Activated CD4-positive, alpha-beta T cell treated with anti-CD3 and anti-CD28 coated beads, Interleukin-2, amount 10 ng/mL, durations not matched to agents 7 days and 5 days (primary cell): ENCODE results near the gene RAC2. TPM values are rescaled to one million over a fixed set of nuclear protein-coding genes. Genes with fewer than 3 reads are reported as not detected.
"Not testable (repeated sequence)": the region's sequence is repeated elsewhere in the genome, so short reads cannot be mapped to it uniquely, and the experiment has no call there.

Experiments
- CTCF ChIA-PET: fragments of 350-600 bp; sonication (Branson Sonifier 250); formaldehyde crosslinking; loops from one replicate; lab custom pipeline; 2021; ENCODE audit warnings: antibody characterized with exemption; lab: Charles Lee
- POLR2A ChIA-PET: fragments of 350-600 bp; sonication (Branson Sonifier 250); formaldehyde crosslinking; loops from one replicate; lab custom pipeline; 2021; ENCODE audit warnings: antibody characterized with exemption; lab: Charles Lee
- DNase-seq: peaks from one replicate; pipeline ENCODE4 v3.0.0-alpha.2; 2020
- H3K27ac Mint-ChIP-seq: one replicate; pipeline ENCODE4 v1.8.0; 2021; ENCODE audit warnings: mild to moderate bottlenecking, moderate library complexity, mixed read lengths
- H3K27me3 Mint-ChIP-seq: one replicate; pipeline ENCODE4 v1.8.0; 2021; ENCODE audit warnings: mixed read lengths
- H3K36me3 Mint-ChIP-seq: one replicate; pipeline ENCODE4 v1.8.0; 2021; ENCODE audit warnings: low read depth, mixed read lengths
- H3K4me1 Mint-ChIP-seq: one replicate; pipeline ENCODE4 v1.8.0; 2021; ENCODE audit warnings: mixed read lengths
- H3K4me3 Mint-ChIP-seq: one replicate; pipeline ENCODE4 v1.8.0; 2021; ENCODE audit warnings: mild to moderate bottlenecking, moderate library complexity, mixed read lengths
- H3K9me3 Mint-ChIP-seq: one replicate; pipeline ENCODE4 v1.8.0; 2021; ENCODE audit warnings: mixed read lengths
- total RNA-seq, 2 experiments: library from RNA; stranded (reverse); gene quantifications; one replicate each; pipeline ENCODE4 v1.2.3, GENCODE V29; 2021

The RAC2 gene
- total RNA-seq, 2 experiments from 2014 or later, result 1,015 to 1,117 TPM

- H3K4me1 Mint-ChIP-seq, result peaks cover 33% of the 10 kb centered on the region
- H3K36me3 Mint-ChIP-seq, result peaks cover 6% of the 10 kb centered on the region
- no peak overlapping the region for H3K27ac Mint-ChIP-seq
- H3K27me3 Mint-ChIP-seq, result peaks cover 18% of the 10 kb centered on the region
- ChIA-PET CTCF (interaction anchor here (0.5 to 4.7 kb wide), 26 partner anchors 8 to 601 kb away, joined by 3 to 81 read pairs (median 4); partner anchors contain the start of gene RAC2), POLR2A (interaction anchor here (1.0 kb wide), 1 partner anchor 17 kb away, joined by 4 read pairs; the partner anchor contains the start of gene RAC2)
- H3K9me3 Mint-ChIP-seq, result peaks cover 11% of the 10 kb centered on the region
- H3K4me3 Mint-ChIP-seq, result no peak overlapping the region
- peak; percentile 69 for DNase-seq
Measured at GRCh38 chr22:37260901-37261336, 16.9 kb upstream of the RAC2 start.

- H3K27me3 Mint-ChIP-seq, result peaks cover 18% of the 10 kb centered on the region
- peaks cover 11% of the 10 kb centered on the region for H3K9me3 Mint-ChIP-seq
- peaks cover 4% of the 10 kb centered on the region for H3K36me3 Mint-ChIP-seq
- DNase-seq, result no peak
- ChIA-PET POLR2A (interaction anchor here (1.0 kb wide), 1 partner anchor 16 kb away, joined by 4 read pairs; the partner anchor contains the start of gene RAC2), CTCF (interaction anchor here (0.5 to 4.7 kb wide), 27 partner anchors 9 to 600 kb away, joined by 3 to 81 read pairs (median 4); partner anchors contain the start of gene RAC2)
- H3K4me1 Mint-ChIP-seq, result peaks cover 34% of the 10 kb centered on the region
- H3K27ac Mint-ChIP-seq, result no peak overlapping the region
- no peak overlapping the region for H3K4me3 Mint-ChIP-seq
Measured at GRCh38 chr22:37260155-37260795, 16.2 kb upstream of the RAC2 start.

- peaks cover 4% of the 10 kb centered on the region for H3K36me3 Mint-ChIP-seq
- no peak overlapping the region for H3K27ac Mint-ChIP-seq
- CTCF ChIA-PET, result interaction anchor here (0.7 to 4.7 kb wide), 16 partner anchors 7 to 195 kb away, joined by 3 to 81 read pairs (median 4); partner anchors contain the start of genes CYTH4 and RAC2
Measured at GRCh38 chr22:37259540-37260029, 15.5 kb upstream of the RAC2 start.

GRCh38 chr22:37258753-37259401 is 14.8 kb upstream of the RAC2 start:
- POLR2A ChIA-PET, result no interaction called here

More at GRCh38 chr22:37259540-37260029, 15.5 kb upstream of the RAC2 start:
- H3K27me3 Mint-ChIP-seq, result peaks cover 18% of the 10 kb centered on the region
- peaks cover 37% of the 10 kb centered on the region for H3K4me1 Mint-ChIP-seq
- peaks cover 9% of the 10 kb centered on the region for H3K9me3 Mint-ChIP-seq
- no peak overlapping the region for H3K4me3 Mint-ChIP-seq
- POLR2A ChIA-PET, result no interaction called here
- DNase-seq, result no peak

GRCh38 chr22:37258005-37258752 is 14.1 kb upstream of the RAC2 start:
- H3K4me1 Mint-ChIP-seq, result peaks cover 37% of the 10 kb centered on the region
- no peak overlapping the region for H3K4me3 Mint-ChIP-seq
- peaks cover 18% of the 10 kb centered on the region for H3K27me3 Mint-ChIP-seq
- no peak for DNase-seq
- ChIA-PET CTCF (interaction anchor here (4.7 kb wide), 1 partner anchor 13 kb away, joined by 81 read pairs; the partner anchor contains the start of gene RAC2), POLR2A (no interaction called here)
- no peaks in the 10 kb centered on the region for H3K36me3 Mint-ChIP-seq
- H3K27ac Mint-ChIP-seq, result no peak overlapping the region
- no peaks in the 10 kb centered on the region for H3K9me3 Mint-ChIP-seq

More at GRCh38 chr22:37258753-37259401, 14.8 kb upstream of the RAC2 start:
- Mint-ChIP-seq H3K4me3 (no peak overlapping the region), H3K27ac (no peak overlapping the region), H3K27me3 (peaks cover 18% of the 10 kb centered on the region), H3K9me3 (peaks cover 3% of the 10 kb centered on the region), H3K4me1 (peaks cover 37% of the 10 kb centered on the region), H3K36me3 (peaks cover 2% of the 10 kb centered on the region)
- DNase-seq, result no peak
- CTCF ChIA-PET, result interaction anchor here (0.7 to 4.7 kb wide), 10 partner anchors 8 to 194 kb away, joined by 3 to 81 read pairs (median 4); partner anchors contain the start of genes CYTH4 and RAC2

GRCh38 chr22:37256075-37256726 is 12.1 kb upstream of the RAC2 start:
- H3K27me3 Mint-ChIP-seq, result peaks cover 7% of the 10 kb centered on the region
- CTCF ChIA-PET, result interaction anchor here (0.6 to 1.2 kb wide), 5 partner anchors 11 to 514 kb away, joined by 3 to 4 read pairs (median 3); no protein-coding TSS in a partner anchor
- no peaks in the 10 kb centered on the region for H3K36me3 Mint-ChIP-seq
- H3K9me3 Mint-ChIP-seq, result no peaks in the 10 kb centered on the region
- H3K4me3 Mint-ChIP-seq, result no peak overlapping the region
- H3K27ac Mint-ChIP-seq, result no peak overlapping the region
- peaks cover 31% of the 10 kb centered on the region for H3K4me1 Mint-ChIP-seq
- POLR2A ChIA-PET, result no interaction called here
- no peak for DNase-seq

GRCh38 chr22:37255558-37256006 is 11.5 kb upstream of the RAC2 start:
- no peak for DNase-seq
- Mint-ChIP-seq H3K36me3 (no peaks in the 10 kb centered on the region), H3K27ac (no peak overlapping the region), H3K27me3 (peaks cover 7% of the 10 kb centered on the region), H3K4me1 (peaks cover 26% of the 10 kb centered on the region), H3K4me3 (no peak overlapping the region), H3K9me3 (no peaks in the 10 kb centered on the region)
- POLR2A ChIA-PET, result no interaction called here
- CTCF ChIA-PET, result interaction anchor here (1.2 kb wide), 1 partner anchor 174 kb away, joined by 4 read pairs; no protein-coding TSS in a partner anchor

GRCh38 chr22:37254867-37255233 is 10.8 kb upstream of the RAC2 start:
- POLR2A ChIA-PET, result no interaction called here
- CTCF ChIA-PET, result interaction anchor here (1.1 kb wide), 1 partner anchor 17 kb away, joined by 3 read pairs; no protein-coding TSS in a partner anchor
- no peak overlapping the region for H3K4me3 Mint-ChIP-seq
- DNase-seq, result no peak
- H3K36me3 Mint-ChIP-seq, result no peaks in the 10 kb centered on the region
- peaks cover 20% of the 10 kb centered on the region for H3K4me1 Mint-ChIP-seq
- no peak overlapping the region for H3K27ac Mint-ChIP-seq
- peaks cover 7% of the 10 kb centered on the region for H3K27me3 Mint-ChIP-seq
- no peaks in the 10 kb centered on the region for H3K9me3 Mint-ChIP-seq

GRCh38 chr22:37254209-37254866 is 10.3 kb upstream of the RAC2 start:
- ChIA-PET POLR2A (no interaction called here), CTCF (interaction anchor here (1.0 to 1.1 kb wide), 2 partner anchors 18 to 24 kb away, joined by 3 read pairs; no protein-coding TSS in a partner anchor)
- no peak for DNase-seq
- no peaks in the 10 kb centered on the region for H3K9me3 Mint-ChIP-seq
- no peak overlapping the region for H3K27ac Mint-ChIP-seq
- H3K4me1 Mint-ChIP-seq, result peaks cover 15% of the 10 kb centered on the region
- H3K36me3 Mint-ChIP-seq, result no peaks in the 10 kb centered on the region
- peaks cover 7% of the 10 kb centered on the region for H3K27me3 Mint-ChIP-seq
- no peak overlapping the region for H3K4me3 Mint-ChIP-seq

- H3K27me3 Mint-ChIP-seq, result peaks cover 7% of the 10 kb centered on the region
- ChIA-PET CTCF (interaction anchor here (1.0 kb wide), 1 partner anchor 25 kb away, joined by 3 read pairs; no protein-coding TSS in a partner anchor), POLR2A (no interaction called here)
- DNase-seq, result no peak
- H3K27ac Mint-ChIP-seq, result no peak overlapping the region
- H3K36me3 Mint-ChIP-seq, result no peaks in the 10 kb centered on the region
- H3K9me3 Mint-ChIP-seq, result no peaks in the 10 kb centered on the region
- H3K4me3 Mint-ChIP-seq, result no peak overlapping the region
- peaks cover 9% of the 10 kb centered on the region for H3K4me1 Mint-ChIP-seq
Measured at GRCh38 chr22:37253126-37253660, 9.1 kb upstream of the RAC2 start.

- POLR2A ChIA-PET, H3K27me3 Mint-ChIP-seq, DNase-seq, H3K36me3 Mint-ChIP-seq, H3K4me3 Mint-ChIP-seq, H3K9me3 Mint-ChIP-seq, H3K27ac Mint-ChIP-seq: not testable (repeated sequence)
- CTCF ChIA-PET, result interaction anchor here (0.6 to 1.6 kb wide), 3 partner anchors 9 to 353 kb away, joined by 4 to 5 read pairs (median 5); no protein-coding TSS in a partner anchor
- H3K4me1 Mint-ChIP-seq, result peaks cover 11% of the 10 kb centered on the region
Measured at GRCh38 chr22:37251836-37252235, 7.8 kb upstream of the RAC2 start.
